ENCODE measurements around the gene DNAJC6. TPM values are rescaled to one million over a fixed set of nuclear protein-coding genes. Genes with fewer than 3 reads are reported as not detected.

DNAJC6 gene
- total and polyA plus RNA-seq, 2 of the 13 experiments (the other 11 are each of a cell fraction or from before 2014, with no cell fraction given), result 1.0 to 1.6 TPM

- ATAC-seq, result no peak
- Histone ChIP-seq H3K4me1 (ENCODE audit: insufficient read depth, low read length) (no peaks in the 10 kb centered on the region), H3K79me2 (ENCODE audit: insufficient read depth, low read length) (no peaks in the 10 kb centered on the region), H3K9me3 (ENCODE audit: low read length) (no peaks in the 10 kb centered on the region), H3K4me3 (replicated peaks in 1 of 3; ENCODE audit: insufficient read depth in 1 of 3, low read depth in 2 of 3, low read length in 3 of 3) (no peak overlapping the region), H3K27ac (ENCODE audit: extremely low read length, insufficient read depth, low read length) (no peak overlapping the region), H3K9ac (ENCODE audit: insufficient read depth, low read depth, low read length) (no peak overlapping the region), H4K20me1 (ENCODE audit: insufficient read depth, low read length) (no peaks in the 10 kb centered on the region), H3K4me2 (ENCODE audit: low read depth, low read length) (no peak overlapping the region), H3K27me3 (ENCODE audit: control insufficient read depth in 1 of 2, insufficient read depth in 2 of 2, low read length in 2 of 2) (no peaks in the 10 kb centered on the region), H3K36me3 (replicated peaks in 1 of 2; ENCODE audit: control insufficient read depth in 1 of 2, insufficient read depth in 2 of 2, low read length in 2 of 2) (no peaks in the 10 kb centered on the region), H2AFZ (ENCODE audit: low read length) (no peak overlapping the region)
- ChIA-PET POLR2A (no interaction called here), CTCF (ENCODE audit: low intra/inter-chr PET ratio, low total read pairs) (no interaction called here)
- no peak for DNase-seq (ENCODE audit: low spot score)
- no TSS peak for BruUV-seq (replicated peaks)
- no peak for FAIRE-seq
- in situ Hi-C loops (cut with HindIII; ENCODE audit: extremely low pct_ligation_motif_present, low pct_unique_long_range_greater_than_20kb) (no loop called here), intact Hi-C loops (cut with micrococcal nuclease; ENCODE audit: unreplicated experiment) (no loop called here)
- no peak for TF ChIP-seq EEA1 (CRISPR knock-in tag; IDR thresholded peaks at IDR 0.05; ENCODE audit: borderline replicate concordance)
- TF ChIP-seq ZNF451 (CRISPR knock-in tag; IDR thresholded peaks at IDR 0.05), result no peak
- TF ChIP-seq IKZF4 (CRISPR knock-in tag; IDR thresholded peaks at IDR 0.05; ENCODE audit: borderline replicate concordance, low read depth, not compliant biosample characterization), result no peak
- no peak for TF ChIP-seq ZNF350 (CRISPR knock-in tag; IDR thresholded peaks at IDR 0.05; ENCODE audit: borderline replicate concordance, low read depth)
- TF ChIP-seq STAG1 (CRISPR knock-in tag; IDR thresholded peaks at IDR 0.05), result no peak
- TF ChIP-seq THAP11 (CRISPR knock-in tag; IDR thresholded peaks at IDR 0.05), result no peak
- no peak for TF ChIP-seq ZNF747 (CRISPR knock-in tag; IDR thresholded peaks at IDR 0.05; ENCODE audit: borderline replicate concordance)
- TF ChIP-seq SAP130 (CRISPR knock-in tag; IDR thresholded peaks at IDR 0.05; ENCODE audit: low read depth), result no peak
- TF ChIP-seq MTERF4 (CRISPR knock-in tag; IDR thresholded peaks at IDR 0.05), result no peak
- no peak for TF ChIP-seq ELK4 (CRISPR knock-in tag; IDR thresholded peaks at IDR 0.05; ENCODE audit: borderline replicate concordance)
- no peak for TF ChIP-seq ZEB1 (IDR thresholded peaks at IDR 0.05; ENCODE audit: insufficient replicate concordance, low read depth)
- TF ChIP-seq TSC22D2 (CRISPR knock-in tag; IDR thresholded peaks at IDR 0.05; ENCODE audit: borderline replicate concordance), result no peak
- TF ChIP-seq ZNF672 (CRISPR knock-in tag; IDR thresholded peaks at IDR 0.05), result no peak
- TF ChIP-seq ZBTB49 (CRISPR knock-in tag; IDR thresholded peaks at IDR 0.05; ENCODE audit: borderline replicate concordance), result no peak
- no peak for TF ChIP-seq ELF3 (CRISPR knock-in tag; IDR thresholded peaks at IDR 0.05)
- TF ChIP-seq, protein P1, sequence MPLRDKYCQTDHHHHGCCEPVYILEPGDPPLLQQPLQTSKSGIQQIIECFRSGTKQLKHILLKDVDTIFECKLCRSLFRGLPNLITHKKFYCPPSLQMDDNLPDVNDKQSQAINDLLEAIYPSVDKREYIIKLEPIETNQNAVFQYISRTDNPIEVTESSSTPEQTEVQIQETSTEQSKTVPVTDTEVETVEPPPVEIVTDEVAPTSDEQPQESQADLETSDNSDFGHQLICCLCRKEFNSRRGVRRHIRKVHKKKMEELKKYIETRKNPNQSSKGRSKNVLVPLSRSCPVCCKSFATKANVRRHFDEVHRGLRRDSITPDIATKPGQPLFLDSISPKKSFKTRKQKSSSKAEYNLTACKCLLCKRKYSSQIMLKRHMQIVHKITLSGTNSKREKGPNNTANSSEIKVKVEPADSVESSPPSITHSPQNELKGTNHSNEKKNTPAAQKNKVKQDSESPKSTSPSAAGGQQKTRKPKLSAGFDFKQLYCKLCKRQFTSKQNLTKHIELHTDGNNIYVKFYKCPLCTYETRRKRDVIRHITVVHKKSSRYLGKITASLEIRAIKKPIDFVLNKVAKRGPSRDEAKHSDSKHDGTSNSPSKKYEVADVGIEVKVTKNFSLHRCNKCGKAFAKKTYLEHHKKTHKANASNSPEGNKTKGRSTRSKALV (CRISPR knock-in tag; IDR thresholded peaks at IDR 0.05), result no peak
- no peak for TF ChIP-seq ZBTB8A (CRISPR knock-in tag; IDR thresholded peaks at IDR 0.05; ENCODE audit: borderline replicate concordance, low read depth)
- TF ChIP-seq NFATC3 (CRISPR knock-in tag; IDR thresholded peaks at IDR 0.05), result no peak
Measured at GRCh38 chr1:65289449-65289848, 19.9 kb upstream of the DNAJC6 start.
